GM18517 (cell line): ENCODE results near the gene LYRM9.
"Not testable (repeated sequence)": the region's sequence is repeated elsewhere in the genome, so short reads cannot be mapped to it uniquely, and the experiment has no call there.

Experiments used
- ATAC-seq: cut with Tn5 transposase; IDR thresholded peaks from one replicate; pipeline ENCODE4 v1.9.1; 2021; ENCODE audit warnings: mild to moderate bottlenecking, moderate library complexity; ENCODE audit not compliant: unreplicated experiment

The LYRM9 gene

DNA sequence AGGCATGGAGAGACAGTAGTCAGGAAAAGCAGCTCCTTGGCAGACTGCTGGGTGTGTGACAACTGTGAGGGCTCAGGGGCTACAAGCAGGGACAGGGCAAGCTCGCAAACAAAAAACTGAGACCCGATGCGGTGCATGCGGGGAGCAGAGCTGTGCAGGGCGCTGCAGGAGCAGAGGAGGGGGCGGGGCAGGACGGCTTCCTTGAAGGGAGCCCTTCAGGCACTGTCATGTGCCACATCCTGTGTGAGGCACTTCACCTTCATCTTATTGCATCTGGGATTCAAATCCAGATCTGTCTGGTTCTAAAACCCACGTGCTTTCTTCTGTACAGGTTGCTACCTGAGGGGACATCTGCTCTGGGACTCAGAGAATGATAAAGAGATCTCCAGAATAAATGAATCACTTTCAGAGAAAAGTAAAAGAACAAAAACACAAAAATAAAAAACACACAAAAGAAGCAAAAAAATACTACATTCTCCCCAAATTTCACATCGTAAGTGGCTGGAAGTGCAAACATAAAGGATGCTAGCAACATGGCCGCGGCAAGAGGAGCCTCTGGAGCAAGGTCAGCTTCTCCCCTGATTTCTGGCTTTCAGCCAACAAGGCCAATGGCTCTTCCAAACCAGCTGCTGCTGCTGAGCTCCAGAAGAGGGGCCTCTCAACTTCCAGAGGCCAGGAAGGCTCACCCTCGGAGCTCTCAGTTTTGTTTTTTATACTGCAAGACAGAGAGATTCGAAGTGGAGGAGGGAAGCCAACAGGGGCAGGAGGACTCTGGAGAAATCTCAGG is 14.2 kb downstream of the LYRM9 start:
- ATAC-seq, result no peak

- ATAC-seq, result no peak
These were observed 19.4 kb downstream of the LYRM9 start for GRCh38 chr17:27873746-27874145.

GRCh38 chr17:27873211-27873610 is 20.0 kb downstream of the LYRM9 start:
- no peak for ATAC-seq

- ATAC-seq, result no peak
These were observed 20.4 kb downstream of the LYRM9 start for GRCh38 chr17:27872776-27873175.

DNA sequence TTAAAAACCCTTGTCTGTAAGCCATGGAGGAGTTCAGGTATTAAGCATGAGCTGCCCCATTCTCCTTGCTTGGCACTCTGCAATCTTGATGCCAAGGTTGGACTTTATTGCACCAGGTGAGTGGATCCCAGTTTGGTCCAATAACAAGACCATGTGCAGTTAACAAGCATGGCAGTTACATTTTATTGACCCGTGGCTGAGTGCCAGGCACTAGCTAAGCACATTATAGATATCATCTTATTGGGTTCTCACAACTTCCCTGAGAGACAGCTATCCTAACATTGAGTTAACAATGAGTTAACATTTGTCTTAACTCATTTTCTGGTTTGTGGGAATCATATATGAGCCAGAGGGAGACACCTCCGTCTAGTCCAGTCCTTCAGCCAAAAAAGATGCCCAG is 21.8 kb downstream of the LYRM9 start:
- no peak for ATAC-seq

DNA sequence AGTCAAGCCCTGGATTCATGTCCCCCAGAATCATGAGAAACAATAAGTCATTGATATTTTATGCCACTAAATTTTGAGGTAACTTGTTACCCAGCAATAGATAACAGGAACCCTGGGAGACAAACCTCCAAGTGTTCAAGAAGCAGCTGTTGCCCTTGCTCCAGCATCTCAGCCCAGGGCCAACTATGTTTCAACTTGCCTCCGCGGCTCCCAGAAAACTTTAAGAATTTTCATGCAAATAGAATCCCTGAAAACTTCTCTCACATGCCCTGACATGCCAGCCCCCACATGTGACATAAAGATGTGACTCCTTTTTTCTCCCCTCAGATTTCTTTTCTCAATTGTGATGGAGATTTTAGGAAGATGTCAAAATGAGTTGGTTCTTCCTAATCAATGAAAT is 22.8 kb downstream of the LYRM9 start:
- no peak for ATAC-seq

GRCh38 chr17:27868565-27868964 is 24.6 kb downstream of the LYRM9 start:
- no peak for ATAC-seq

DNA sequence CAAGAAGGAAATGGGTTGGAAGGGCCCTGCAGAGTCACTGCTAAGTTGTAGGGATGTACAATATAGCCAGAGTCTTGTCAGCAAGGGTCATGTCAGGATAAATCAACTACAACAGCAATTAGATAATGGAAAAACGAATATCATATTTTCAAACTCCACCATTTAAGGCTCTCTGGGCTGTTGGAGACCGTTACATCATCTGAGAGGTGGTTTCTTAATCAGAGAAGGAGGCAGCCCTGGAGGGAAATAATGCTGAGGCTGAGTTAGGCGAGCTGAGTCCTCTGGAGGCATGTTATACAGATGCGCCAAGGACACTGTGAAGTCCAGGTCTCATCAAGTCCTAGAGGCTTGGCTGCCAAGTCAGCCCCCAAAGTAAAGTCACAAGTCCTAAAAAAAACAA is 30.3 kb downstream of the LYRM9 start:
- ATAC-seq, result no peak

DNA sequence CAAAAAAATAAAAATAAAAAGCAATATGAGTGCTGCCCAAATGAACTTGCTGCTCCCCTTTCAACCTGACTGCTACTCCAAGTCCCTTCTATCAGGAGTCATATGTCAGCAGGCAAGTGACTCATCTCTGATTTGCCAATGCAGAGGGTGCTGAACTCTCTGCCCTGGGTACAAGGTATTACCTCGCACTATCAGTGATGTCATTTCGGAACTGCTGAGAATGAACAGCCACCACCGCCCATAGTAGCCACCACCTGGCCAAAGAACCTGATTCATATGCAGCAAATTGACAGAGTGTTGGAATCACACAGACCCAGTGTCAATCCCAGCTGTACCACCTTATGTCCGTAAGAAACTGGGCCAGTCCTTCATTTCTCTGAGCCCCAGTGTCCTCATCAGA is 31.2 kb downstream of the LYRM9 start:
- ATAC-seq, result no peak

DNA sequence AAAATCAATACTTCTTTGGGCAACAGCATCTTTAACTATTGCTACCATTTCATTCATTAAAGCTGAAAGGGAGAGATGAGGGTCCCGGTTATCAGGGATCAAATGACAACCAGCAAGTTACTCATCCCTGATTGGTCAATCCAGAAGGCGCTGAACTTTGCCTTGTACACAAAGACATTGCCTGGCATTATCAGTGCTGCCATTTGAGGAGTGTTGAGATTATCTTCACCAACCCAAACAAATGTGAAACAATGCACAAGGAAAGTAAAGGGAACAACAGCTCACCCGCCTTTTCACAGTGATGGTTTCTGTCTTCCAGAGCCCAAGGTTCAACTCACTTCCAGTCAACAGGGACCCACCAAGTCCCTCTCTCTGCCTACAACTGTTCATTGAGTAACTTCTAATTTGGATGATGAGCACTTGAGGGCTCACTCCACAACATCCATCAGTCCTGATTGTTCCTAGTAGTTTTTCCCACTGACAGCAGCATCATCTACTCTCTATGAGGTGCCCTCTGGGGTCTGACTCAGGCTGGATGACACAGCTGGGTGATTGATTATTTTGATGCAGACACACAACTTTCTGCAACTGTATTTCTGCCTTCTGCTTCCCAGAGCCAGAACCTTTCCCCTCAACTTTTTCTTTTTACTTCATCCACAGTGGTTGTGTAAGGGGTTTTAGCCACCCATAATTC is 32.0 kb downstream of the LYRM9 start:
- no peak for ATAC-seq

DNA sequence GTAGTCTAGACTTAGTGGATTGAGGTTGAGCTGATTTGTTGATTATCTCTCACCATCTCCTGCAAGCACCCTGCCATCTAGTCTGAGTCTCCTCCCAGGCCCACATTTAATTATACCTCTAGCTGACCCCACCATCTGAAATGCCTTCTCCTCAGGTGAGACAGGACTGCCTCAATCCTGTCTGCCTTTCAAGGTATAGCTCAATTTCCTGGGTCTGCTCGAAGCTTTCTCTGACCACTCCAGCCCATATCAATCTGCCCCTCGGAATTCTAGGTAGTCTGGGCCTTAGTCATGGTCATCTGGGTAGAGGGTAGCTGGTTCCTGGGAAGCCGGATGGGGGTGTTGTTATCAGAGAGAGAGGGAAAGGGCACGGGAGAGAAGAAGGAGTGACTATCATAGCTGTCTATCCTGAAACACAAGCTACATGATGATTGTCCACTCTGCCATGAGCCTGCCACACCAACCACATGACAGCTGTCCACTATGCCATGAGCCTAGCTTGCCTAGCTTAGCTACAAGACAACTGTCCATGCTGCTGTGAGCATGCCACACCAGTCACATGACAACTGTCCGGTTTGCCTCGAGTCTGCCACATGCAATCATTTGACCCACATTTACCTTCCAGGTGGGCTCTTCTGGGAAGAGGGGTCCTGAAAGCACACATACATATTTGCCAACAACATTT is 34.4 kb downstream of the LYRM9 start:
- ATAC-seq, result no peak

GRCh38 chr17:27856676-27857432 is 36.3 kb downstream of the LYRM9 start:
- no peak for ATAC-seq

GRCh38 chr17:27855454-27855853 is 37.7 kb downstream of the LYRM9 start:
- no peak for ATAC-seq

GRCh38 chr17:27854163-27854562 is 39.0 kb downstream of the LYRM9 start:
- ATAC-seq, result no peak

- ATAC-seq, result no peak
These were observed 40.1 kb downstream of the LYRM9 start for GRCh38 chr17:27853091-27853490.

DNA sequence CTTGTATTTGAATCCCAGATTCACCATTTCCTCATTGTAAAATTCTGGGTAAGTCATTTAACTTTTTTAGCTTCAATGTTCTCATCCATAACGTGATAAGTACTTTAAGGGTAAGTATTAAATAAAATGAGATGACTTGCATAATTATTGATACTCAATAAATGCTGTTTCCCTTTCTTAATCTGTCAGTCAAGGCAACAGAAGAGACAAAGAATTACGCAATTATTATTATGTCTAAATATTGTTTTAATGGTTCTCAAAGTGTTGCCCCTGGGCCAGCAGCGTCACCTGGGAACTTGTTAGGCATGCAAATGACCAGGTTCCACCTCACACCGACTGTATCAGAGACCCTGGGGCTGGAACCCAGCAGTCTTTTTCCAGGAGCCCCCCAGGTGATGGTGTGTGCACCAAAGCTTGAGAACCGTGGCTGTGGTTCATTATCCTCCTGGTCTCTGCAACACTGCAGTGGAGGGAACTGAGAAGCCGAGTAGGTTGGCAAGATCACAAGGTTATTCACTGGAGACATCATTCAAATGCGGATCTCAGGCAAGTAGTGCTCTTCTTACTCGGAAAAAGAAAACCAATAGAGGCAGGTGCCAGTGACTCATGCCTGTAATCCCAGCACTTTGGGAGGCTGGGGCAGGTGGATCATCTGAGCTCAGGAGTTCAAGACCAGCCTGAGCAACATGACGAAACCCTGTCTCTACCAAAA is 43.5 kb downstream of the LYRM9 start:
- no peak for ATAC-seq

- no peak for ATAC-seq
These were observed 44.2 kb downstream of the LYRM9 start for GRCh38 chr17:27848931-27849330.

DNA sequence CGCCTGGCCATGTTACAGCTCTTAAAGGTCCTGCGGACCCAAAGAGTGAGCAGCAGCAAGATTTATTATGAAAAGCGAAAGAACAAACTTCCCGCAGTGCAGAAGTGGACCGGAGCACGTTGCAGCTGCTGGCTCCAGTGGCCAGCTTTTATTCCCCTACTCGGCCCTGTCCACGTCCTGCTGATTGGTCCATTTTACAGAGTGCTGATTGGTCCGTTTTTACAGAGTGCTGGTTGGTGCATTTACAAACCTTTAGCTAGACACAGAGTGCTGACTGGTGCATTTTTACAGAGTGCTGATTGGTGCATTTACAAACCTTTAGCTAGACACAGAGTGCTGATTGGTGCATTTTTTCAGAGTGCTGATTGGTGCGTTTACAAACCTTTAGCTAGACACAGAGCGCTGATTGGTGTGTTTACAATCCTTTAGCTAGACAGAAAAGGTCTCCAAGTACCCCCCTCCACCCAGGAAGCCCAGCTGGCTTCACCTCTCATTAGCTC is 46.3 kb downstream of the LYRM9 start:
- not testable (repeated sequence) for ATAC-seq

- no peak for ATAC-seq
These were observed 47.0 kb downstream of the LYRM9 start for GRCh38 chr17:27846042-27846655.
